CD4-positive, alpha-beta T cell treated with Interleukin-15 for 4 hours (primary cell): Measurements from ENCODE around the gene RAB40C.

Experiments used
- DNase-seq: peaks from one replicate; pipeline ENCODE4 v3.0.0-alpha.2; 2020; ENCODE audit warnings: low spot score

Gene RAB40C, protein sequence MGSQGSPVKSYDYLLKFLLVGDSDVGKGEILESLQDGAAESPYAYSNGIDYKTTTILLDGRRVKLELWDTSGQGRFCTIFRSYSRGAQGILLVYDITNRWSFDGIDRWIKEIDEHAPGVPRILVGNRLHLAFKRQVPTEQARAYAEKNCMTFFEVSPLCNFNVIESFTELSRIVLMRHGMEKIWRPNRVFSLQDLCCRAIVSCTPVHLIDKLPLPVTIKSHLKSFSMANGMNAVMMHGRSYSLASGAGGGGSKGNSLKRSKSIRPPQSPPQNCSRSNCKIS

DNA sequence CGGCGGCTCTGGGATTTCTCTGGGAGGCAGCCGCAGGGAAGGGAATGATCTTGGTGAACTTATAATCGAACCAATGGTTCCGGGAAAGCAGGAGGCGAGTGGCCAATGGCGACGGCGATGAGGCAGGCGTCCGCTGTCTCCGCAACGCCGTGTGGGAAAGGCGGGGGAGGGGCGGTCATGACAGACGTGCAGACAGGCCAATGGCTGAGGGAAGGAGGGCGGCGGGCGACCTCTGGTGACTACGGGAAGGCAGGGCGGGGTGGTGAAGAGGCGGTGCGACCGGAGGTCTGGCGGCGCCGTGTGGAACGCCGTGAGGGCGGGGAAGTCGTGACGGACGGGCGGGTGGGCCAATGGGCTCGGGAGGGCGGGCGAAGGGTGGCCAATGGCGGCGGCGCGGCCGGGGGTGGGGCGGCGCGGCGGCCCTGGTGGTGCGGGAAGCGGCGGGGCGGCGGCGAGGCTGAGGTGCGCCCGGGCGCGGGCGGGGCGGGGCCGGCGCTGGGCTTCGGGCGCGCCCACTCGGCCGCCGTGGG is at the start of gene RAB40C:
Gene RAB40C, plus strand, starts transcription at position 409 of the 530 bp plus-strand sequence. CDS start 226 bp downstream, outside the sequence.
- DNase-seq, result peak; percentile 99

DNA sequence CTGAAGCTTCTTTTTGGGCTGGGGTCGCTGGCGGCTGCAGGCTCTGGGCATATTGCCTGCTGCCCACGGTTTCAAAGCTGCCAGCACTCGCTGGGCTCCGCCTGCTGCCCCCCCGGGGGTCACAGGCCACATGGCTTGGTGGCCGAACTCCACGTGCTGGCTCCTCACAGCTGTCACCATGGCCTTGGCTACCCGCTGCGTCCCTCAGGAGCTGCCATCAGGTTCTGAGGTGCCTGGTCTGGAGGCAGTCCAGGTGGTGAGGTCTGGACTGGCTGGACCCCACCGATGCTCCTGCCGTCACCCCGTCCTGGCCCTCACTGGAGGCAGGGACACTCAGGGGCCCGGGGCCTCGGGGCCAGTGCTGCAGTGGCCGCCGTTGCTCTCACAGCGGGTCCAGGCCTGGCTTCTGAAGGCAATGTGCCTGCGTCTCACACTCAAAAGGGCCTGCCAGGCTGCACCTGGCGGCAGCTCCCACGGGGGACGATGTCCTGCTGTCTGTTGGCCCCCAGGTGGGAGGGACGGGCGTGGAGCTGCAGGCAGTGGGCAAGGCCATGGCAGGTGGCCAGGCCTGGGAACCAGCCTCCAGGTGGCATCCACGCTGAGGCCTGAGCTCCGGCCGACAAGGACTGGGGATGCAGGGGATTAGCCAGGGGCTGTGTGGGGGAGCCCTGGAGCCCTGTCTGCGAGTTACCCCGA is 49.1 kb upstream of the RAB40C start:
- no peak for DNase-seq

DNA sequence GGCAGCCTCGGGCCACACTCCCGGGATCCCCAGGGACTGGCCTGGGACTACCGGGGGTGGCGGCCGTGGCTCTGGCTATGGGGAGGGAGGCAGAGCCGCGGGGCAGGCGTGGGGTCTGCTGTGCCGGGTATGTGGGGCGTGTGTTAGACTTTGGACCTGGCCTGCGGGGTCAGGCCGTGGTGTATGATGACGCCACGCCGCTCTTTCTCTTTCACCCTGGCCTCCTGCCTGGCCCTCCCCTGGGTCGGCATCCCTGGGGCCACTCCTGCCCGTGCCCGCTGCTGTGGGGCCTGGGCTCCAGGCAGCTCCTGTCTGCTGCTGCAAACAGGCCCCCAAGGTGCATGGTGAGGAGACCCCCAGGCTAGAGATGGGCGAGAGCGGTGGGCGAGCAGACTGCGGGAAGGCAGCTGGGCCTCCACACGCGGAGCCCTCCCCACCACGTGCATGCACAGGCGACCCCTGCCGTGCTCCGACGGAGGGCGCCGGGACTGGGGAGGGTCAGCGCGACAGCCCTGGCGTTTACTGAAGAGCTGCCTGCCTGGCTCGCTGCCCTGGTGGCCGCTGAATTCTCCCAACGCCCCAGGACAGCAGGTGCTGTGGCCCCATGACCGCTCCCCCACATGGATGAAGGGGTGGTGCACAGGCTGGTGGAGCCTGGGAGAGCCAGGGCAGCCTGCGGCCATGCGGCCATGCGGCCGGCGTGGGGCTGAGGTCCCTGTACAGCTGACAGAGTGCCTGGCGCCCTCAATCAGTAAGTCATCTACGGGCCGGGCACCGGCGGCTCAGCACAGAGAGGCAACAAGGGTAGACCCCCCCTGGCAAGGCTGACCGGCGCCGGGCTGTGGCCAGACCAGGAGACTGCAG is 46.3 kb upstream of the RAB40C start:
- DNase-seq, result no peak

DNA sequence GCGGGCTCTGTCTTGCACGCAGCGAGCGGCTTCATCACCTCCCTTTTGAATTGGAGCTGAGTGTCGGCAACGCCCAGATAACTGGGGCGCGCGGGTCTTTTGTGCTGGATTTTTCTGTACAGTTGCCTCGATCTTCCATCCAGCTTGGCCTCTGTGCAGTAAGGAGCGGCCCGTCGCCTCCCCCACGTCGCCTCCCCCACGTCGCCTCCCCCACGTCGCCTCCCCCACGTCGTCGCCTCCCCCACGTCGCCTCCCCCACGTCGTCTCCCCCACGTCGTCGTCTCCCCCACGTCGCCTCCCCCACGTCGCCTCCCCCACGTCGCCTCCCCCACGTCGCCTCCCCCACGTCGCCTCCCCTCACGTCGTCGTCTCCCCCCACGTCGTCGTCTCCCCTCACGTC is 45.3 kb upstream of the RAB40C start:
- DNase-seq, result no peak

DNA sequence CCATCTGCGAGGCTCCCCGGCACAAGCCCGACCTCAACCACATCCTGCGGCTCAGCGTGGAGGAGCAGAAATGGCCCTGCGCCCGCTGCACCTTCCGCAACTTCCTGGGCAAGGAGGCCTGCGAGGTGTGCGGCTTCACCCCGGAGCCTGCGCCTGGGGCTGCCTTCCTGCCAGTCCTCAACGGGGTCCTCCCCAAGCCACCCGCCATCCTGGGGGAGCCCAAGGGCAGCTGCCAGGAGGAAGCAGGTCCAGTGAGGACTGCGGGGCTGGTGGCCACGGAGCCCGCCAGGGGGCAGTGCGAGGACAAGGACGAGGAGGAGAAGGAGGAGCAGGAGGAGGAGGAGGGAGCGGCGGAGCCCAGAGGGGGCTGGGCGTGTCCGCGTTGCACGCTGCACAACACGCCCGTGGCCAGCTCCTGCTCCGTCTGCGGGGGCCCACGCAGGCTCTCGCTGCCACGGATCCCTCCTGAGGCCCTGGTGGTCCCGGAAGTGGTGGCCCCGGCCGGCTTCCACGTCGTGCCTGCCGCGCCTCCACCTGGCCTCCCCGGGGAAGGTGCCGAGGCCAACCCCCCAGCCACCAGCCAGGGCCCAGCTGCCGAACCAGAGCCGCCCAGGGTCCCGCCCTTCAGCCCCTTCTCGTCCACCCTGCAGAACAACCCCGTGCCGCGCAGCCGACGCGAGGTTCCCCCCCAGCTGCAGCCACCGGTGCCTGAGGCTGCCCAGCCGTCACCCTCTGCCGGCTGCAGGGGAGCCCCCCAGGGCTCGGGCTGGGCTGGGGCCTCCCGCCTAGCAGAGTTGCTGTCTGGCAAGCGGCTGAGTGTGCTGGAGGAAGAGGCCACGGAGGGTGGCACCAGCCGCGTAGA is 42.7 kb upstream of the RAB40C start:
- DNase-seq, result peak; percentile 40

DNA sequence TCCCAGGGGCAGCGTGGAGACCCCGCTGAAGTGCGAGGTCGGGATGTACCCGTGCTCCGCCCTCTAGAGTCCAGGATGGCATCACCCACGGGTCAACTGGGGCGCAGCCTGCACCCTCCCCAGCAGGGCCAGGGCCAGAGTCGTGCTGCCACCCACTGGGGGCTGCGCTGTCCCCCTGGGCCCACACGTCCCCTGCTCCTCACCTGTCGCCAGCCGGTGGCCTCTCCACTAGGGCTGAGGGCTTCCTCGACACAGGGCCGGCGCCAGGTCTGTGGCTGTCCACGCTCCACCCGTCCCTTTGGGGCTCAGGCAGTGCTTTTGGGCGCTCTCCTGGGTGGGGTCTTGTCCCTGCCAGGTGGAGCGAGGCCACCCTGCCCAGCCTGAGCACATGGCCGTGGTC is 41.3 kb upstream of the RAB40C start:
- no peak for DNase-seq

DNA sequence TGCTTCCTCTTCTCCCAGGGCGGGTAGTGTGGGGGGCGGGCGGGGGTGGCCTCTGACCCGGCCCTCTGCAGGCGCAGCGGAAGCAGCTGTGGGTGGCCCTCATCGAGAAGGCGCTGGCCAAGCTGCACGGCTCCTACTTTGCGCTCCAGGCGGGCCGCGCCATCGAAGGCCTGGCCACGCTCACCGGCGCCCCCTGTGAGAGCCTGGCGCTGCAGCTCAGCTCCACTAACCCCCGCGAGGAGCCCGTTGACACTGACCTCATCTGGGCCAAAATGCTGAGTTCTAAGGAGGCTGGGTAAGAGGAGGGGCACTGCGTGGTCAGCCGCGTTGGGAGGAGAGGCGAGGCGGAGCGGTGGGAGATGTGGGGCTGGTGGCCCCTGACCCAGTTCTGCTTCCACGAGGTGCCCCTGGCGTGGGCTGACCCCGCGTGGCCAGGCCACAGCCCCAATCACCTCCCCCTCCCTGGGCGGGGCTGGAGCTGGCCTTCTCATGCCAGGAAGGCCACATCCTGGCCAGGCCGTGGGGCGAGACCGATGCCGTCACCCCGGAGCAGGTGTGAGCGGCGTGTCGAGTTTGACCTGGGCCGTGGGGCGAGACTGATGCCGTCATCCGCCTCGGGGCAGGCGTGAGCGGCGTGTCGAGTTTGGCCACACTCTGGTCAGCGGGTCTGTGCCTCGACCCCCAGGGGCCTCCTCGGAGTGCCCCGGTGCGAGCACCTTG is 40.2 kb upstream of the RAB40C start:
- DNase-seq, result no peak

DNA sequence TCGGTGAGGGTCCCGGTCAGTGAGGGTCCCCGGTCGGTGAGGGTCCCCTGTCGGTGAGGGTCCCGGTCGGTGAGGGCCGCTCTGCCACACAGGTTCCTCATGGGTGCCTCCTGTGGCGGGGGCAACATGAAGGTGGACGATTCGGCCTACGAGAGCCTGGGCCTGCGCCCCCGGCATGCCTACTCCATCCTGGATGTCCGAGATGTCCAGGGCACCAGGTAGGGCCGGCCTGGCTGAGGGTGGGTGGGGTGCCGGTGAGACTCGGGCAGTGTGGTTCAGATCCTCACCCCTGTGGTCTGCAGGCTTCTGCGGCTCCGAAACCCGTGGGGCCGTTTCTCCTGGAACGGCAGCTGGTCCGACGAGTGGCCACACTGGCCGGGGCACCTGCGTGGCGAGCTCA is 38.7 kb upstream of the RAB40C start:
- no peak for DNase-seq

DNA sequence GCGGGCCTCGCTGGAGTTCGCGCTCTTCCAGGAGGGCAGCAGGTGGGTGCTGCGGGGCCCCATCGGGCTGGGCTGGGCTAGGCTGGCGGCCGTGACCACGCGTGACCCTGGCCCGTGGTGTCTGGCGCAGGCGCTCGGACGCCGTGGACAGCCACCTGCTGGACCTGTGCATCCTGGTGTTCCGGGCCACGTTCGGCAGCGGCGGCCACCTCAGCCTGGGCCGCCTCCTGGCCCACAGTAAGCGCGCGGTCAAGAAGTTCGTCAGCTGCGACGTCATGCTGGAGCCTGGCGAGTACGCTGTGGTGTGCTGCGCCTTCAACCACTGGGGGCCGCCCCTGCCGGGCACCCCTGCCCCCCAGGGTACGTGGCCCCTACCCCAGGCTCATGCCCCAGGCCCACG is 37.7 kb upstream of the RAB40C start:
- DNase-seq, result no peak

DNA sequence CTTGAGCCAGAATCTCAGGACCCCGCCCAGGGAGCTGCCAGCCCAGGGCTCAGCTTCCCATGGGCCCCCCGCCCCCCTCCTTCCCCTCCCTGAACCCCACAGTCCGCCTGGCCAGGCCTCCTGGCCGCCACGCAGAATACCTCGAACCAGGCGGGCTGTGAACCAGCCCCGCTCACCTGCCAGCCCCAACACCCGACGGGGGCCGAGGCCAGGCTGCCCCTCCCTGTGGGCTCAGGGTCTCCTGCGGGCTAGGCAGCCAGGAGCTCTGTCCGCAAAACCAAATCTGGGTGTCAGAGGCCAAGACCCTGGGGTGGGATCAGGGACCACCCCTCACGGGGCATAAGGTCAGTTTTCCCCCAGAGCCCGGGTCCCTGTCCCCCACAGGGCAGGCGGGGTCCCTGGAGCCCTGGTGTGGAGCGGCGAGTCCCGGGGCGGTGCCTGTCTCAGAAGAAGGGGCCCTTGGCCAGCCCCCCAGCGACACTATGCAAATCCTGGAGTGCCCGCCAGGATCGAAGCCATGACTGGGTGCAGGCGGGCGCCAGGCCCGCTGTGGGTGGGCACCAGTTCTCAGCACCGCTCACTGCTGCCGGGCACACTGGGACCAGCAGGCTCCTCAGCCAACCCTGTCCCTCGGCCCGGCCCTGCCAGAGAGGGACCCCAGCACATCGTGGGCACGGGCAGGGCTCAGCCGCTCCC is 36.1 kb upstream of the RAB40C start:
- no peak for DNase-seq

DNA sequence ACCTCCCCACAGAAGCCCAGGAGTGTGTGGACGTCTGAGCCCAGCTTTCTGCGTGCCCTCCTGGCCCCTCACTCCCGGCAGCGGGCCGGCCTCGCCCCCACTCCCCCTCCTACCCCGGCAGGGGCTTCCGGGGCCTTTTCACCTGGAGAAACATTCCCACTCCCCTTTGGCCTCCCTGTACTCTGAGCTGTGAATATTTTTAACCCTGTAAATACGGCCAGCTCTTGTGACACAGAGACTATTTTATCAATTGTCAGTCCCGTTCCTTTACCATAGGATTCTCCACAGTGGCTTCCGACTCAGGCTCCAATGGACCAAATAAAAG is 35.6 kb upstream of the RAB40C start:
- no peak for DNase-seq

DNA sequence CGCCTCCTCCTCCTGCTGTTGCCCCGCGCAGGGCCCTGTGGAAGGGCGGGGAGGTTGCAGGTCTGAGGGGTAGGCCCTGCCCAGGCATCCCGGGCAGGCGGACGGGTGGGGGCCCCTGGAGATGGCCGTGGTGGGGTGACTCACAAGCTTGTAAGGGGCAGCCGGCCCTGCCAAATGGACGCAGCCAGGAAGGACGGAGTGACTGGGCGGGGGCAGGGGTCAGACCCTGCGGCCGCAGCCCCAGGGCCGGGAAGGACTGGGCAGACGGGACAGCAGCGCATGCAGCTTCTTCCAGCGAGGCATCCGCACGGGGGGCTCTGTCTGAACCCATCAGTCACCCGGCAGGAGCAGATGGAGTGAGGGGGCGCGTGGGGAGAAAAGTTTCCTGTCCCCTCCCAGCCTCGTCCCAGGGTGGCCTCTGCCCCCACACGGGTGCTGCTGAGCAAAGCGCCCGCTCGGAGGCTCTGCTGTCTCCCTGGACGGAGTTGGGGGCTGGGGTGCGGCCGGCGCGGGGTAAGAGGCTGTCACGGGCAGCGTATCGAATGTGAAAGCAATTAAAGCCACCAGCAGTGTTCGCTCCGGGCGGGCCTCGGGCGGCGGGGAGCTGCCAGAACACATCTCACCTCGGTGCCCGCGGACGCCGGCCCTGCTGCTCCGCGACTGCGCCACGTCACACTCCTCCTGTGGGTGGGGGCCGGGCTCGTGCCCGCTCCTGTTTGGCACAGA is 35.1 kb upstream of the RAB40C start:
- DNase-seq, result no peak

DNA sequence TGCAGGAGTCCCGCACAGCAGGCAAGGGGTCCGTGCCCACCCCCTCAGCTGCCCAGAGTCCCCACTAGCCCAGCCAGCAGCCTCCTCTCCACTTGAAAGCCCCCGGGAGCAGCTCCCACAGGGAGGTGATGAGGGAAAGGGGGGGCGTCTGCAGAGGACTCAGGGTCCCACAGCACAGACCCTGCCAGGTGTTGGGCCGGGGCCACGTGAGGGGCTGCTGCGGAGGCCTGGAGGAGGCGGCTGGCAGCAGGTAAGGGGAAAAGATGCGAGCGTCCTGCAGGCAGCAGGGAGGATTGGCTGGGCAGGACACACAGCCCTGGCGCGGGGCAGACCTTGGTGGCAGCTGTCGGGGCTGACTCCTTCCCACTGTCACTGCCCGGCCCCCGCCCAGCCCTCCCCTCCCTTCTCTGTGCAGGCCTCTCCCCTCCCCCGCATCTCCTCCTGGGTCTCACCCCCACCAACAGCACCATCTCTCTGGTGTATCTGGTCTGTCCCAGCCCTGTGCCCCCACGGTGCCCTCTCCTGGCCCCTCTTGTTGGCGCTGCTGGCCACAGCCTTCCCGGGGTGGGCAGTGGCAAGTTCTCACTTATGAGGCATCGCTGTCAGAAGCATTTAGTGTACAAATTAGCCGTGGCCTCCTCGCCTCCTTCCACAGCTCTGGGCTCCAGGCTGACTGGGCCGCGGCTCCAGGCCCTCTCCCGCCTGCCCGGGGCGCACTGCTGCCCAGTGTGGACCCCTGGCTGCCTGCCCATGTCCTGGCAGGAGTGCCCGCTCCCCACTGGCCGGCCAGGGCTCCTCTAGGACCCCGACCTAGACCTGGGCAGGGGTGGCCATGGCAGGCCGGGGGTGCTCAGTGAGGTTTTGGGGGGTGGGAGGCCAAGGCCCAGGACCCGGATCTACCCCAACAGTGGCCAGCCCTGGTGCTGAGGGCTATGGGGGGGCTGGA is 34.1 kb upstream of the RAB40C start:
- DNase-seq, result no peak

DNA sequence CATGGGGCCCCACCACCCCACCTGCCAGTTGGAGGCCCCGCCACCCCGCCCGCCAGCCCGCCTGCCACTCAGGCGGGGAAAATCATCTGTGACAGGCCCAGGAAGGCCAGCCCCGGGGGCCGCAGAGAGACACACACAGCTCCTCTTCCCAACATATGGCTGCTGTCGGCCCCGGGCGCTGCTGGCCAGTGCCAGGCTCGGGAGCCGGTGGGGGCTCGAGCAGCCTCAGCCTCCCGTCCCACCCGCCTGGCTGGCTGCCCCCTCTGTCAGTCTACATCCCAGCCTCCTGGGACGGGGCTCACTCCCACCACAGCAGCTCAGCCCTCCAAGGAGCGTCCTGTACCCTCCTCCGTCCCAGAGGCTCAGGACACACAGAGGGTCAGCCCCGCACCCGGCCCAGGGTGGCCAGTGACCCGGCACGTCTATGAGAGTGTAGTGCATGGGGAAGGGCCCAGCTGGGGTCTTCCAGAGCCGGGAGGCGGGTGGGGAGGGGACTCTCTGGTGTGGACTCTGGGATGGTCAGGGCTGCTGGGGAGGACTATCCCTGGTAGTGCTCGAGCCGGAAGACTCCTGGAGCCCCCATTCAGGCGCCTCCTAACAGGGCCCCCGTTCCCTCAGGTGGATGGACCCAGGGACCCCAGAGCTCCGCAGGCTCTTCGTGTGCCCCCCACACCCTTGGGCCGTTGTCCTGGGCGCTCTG is 33.2 kb upstream of the RAB40C start:
- no peak for DNase-seq

DNA sequence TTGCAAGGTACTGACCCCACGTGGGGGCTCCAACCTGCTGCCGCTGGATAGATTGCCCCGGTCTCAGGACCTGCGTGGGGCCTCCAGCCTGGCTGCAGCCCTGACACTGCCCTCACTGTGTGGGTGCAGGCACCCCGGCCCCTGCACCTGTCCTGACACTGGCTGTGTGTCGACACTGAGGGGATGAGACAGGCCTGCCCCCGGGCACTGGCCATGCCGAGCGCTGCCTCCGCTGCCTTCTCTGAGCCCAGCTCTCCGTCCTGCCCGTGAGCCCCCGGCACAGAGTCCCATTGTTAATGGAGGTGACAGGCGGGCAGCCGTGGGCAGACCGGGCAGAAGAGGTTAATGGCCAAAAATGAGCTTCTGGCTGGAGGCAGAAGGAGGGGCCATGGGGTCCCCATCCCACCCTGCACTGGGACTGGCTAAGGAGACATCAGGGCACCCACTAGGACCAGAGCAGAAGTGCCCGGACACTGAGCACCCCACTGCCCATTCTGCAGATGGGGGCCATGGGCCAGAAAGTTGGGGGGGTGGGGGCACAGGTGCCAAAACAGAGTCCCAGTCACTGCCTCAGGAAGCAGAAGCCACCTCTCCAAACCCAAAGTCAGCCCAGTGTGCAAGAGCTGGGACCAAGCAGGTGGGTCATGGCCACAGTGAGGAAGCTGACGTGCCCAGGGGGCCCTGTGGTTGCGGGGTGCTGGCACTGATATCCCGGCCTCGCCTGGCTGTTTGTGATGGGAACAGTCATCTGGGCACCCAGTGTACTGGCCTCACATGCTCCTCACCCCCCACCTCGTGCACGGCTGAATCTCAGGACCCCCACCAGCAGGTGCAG is 32.2 kb upstream of the RAB40C start:
- DNase-seq, result no peak

DNA sequence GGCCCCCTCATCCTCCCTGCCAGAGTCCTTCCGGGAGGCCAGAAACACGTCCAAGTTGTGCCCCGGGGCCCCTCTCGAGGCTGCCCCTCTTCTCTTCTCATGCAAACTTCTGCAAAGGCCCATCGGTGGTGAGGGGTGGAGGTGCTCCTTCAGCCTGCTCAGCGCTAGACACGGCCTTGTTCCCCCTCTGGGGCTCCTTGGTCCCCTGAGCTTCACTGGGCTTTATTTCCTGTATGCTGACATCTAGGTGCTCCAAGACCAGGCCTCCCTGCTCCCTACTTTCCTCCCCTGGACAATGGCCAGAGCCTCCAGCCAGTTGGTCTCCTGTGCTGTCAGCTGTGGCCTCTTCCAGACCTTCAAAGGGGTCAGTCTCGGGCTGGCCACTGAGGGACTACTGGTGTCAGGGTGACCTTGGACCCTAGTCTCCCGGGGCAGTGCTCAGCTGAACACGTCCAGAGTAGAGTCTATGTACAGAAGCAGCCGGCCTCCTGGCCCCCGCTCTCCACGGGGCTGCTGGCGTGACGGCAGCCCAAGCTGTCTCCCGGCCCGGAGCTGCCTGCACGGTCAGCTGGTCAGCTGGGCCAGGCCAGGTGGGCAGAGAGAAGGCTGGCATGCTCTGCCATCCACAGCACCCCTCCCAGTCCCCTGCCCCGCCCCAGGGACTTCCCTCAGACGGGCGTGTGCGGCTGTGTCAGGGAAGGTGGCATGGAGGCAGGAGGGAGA is 31.4 kb upstream of the RAB40C start:
- no peak for DNase-seq

DNA sequence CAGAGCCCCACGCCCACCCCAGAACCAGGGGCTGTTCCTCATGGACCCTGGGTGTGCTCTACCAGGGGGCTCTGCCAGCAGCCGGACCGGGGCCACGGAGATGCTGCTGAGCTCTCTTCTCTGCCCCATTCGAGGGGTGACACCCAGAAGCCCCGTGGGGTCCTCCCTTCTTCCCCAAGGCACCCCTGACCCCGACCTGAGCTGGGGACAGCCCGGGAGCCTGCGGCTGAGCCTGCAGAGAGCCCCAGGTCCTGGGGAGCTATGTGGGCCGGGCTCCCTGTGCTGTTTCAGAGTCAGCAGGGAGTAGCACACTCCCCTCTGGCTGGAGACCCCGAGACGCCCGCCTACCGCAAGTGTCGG is 30.9 kb upstream of the RAB40C start:
- no peak for DNase-seq
